Activated T-helper 1 cell treated with anti-CD3 and anti-CD28 coated beads, Interleukin-2, amount 50 U/mL, for 16 hours (primary cell): ENCODE data around the gene RBMS1.
A peak's percentile ranks its signal among the peaks of the same experiment; 100 is the strongest.

Experiments
- DNase-seq, 2 donors: peaks; one replicate each; pipeline ENCODE4 v3.0.0-alpha.2; 2020; ENCODE audit warnings: low read depth in 1 of 2, low spot score in 1 of 2

The RBMS1 gene

GRCh38 chr2:160337728-160338127 is 155.9 kb downstream of the RBMS1 start:
- no peak for DNase-seq

- no peak for DNase-seq
Observed at GRCh38 chr2:160336635-160337034, 157.0 kb downstream of the RBMS1 start.

GRCh38 chr2:160336105-160336504 is 157.5 kb downstream of the RBMS1 start:
- no peak for DNase-seq

- DNase-seq, result no peak
Observed at GRCh38 chr2:160335441-160335840, 158.2 kb downstream of the RBMS1 start.

- no peak for DNase-seq
Observed at GRCh38 chr2:160334028-160334741, 159.4 kb downstream of the RBMS1 start.

- DNase-seq, result no peak
Observed at GRCh38 chr2:160333324-160334027, 160.1 kb downstream of the RBMS1 start.

- no peak for DNase-seq
Observed at GRCh38 chr2:160332318-160332717, 161.3 kb downstream of the RBMS1 start.

- no peak for DNase-seq
Observed at GRCh38 chr2:160331258-160332025, 162.2 kb downstream of the RBMS1 start.

GRCh38 chr2:160328811-160329527 is 164.6 kb downstream of the RBMS1 start:
- no peak for DNase-seq

GRCh38 chr2:160326786-160327185 is 166.8 kb downstream of the RBMS1 start:
- DNase-seq, result no peak

GRCh38 chr2:160325418-160325817 is 168.2 kb downstream of the RBMS1 start:
- DNase-seq, result no peak

GRCh38 chr2:160324917-160325316 is 168.7 kb downstream of the RBMS1 start:
- DNase-seq, result no peak

GRCh38 chr2:160324161-160324800 is 169.3 kb downstream of the RBMS1 start:
- DNase-seq, result peak; percentile 7 to 11

- DNase-seq, result no peak
Observed at GRCh38 chr2:160322320-160322719, 171.3 kb downstream of the RBMS1 start.

- no peak for DNase-seq
Observed at GRCh38 chr2:160321006-160321405, 172.6 kb downstream of the RBMS1 start.

GRCh38 chr2:160319700-160320099 is 173.9 kb downstream of the RBMS1 start:
- no peak for DNase-seq

GRCh38 chr2:160318218-160318617 is 175.4 kb downstream of the RBMS1 start:
- no peak for DNase-seq

GRCh38 chr2:160317181-160318099 is 176.2 kb downstream of the RBMS1 start:
- no peak for DNase-seq

GRCh38 chr2:160315337-160315736 is 178.3 kb downstream of the RBMS1 start:
- no peak for DNase-seq
